GM19035 (cell line): ENCODE measurements around the gene KLK2.

Experiments
- ATAC-seq: cut with Tn5 transposase; IDR thresholded peaks from one replicate; pipeline ENCODE4 v1.9.1; 2021; ENCODE audit not compliant: unreplicated experiment

KLK2 gene

GRCh38 chr19:50891253-50891625 is 18.0 kb downstream of the KLK2 start:
- no peak for ATAC-seq

DNA sequence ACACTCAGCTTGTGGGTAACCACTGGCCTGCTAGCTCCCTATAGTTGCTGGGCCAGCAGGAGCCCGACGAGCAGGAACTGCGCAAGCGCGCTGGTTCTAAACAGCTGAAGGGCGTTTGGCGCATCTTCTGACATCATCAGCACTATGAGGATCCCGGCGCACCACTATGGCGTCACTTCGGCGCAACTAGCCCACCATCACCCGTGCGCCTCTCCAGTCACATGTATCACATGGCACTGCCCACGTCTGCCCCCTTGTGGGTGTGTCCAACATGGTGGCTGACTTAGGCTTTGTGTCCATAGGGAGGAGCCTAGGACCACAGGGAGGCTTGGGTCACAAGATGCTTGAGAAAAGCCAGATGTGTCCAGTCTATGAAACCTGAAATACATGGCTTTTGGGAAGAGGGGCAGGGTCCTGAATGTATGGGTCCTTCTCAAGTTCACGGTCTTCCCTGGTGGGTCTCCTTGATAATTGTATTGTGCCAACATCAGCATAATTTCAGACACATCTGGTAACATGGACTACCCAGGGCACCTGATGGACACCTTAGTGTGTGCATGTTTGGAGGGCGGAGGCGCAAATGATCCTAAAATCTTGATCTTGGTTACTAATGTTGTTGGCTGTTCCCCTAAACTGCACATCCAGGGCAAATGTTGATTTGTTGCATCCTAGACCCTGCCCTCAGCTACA is 20.0 kb downstream of the KLK2 start:
- no peak for ATAC-seq

- no peak for ATAC-seq
These were observed 21.5 kb downstream of the KLK2 start for GRCh38 chr19:50894478-50895356.

GRCh38 chr19:50896089-50896590 is 22.9 kb downstream of the KLK2 start:
- ATAC-seq, result peak; percentile 3

- peak; percentile 88 for ATAC-seq
These were observed 23.5 kb downstream of the KLK2 start for GRCh38 chr19:50896591-50897190.

DNA sequence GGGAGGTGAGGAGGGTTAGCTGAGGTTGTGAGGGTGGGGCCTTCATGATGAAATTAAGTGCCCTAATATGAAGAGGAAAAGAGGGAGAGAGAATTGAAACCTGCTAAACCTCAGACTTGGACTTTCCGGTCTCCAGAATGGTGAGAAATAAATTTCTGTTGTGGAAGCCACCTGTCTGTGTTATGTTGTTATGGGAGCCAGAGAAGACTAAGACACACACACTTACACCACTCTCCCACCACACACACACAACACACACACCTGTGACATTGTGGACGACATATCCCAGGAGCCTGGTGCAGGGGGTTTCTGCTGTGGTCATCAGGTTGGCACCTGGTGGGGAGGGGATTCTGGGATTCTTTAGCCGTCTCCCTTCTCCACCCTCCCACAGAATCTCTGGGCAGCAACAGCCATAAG is 24.0 kb downstream of the KLK2 start:
- peak; percentile 32 for ATAC-seq

GRCh38 chr19:50897612-50898011 is 24.4 kb downstream of the KLK2 start:
- no peak for ATAC-seq

DNA sequence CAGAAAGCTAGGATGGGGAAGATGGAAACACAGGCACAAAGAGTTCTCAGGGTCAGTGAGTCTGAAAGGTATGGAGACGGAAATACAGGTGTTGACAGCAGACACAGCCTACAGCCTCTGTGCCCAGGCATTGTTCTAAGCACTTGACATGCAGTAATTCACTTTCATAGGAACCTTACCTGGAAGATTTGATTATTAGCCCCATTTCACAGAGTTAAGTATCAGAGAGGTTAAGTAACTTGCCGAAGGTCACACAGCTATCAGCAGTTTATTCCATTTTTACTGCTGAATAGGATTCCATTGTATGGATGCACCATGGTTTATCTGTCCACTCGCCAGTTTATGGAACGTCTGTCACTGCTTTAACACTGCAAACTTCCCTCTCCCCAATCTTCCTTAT is 24.8 kb downstream of the KLK2 start:
- no peak for ATAC-seq

- no peak for ATAC-seq
These were observed 26.3 kb downstream of the KLK2 start for GRCh38 chr19:50899569-50899968.

- no peak for ATAC-seq
These were observed 29.4 kb downstream of the KLK2 start for GRCh38 chr19:50902640-50903039.

- no peak for ATAC-seq
These were observed 33.0 kb downstream of the KLK2 start for GRCh38 chr19:50906217-50906616.

GRCh38 chr19:50908336-50908735 is 35.1 kb downstream of the KLK2 start:
- no peak for ATAC-seq

DNA sequence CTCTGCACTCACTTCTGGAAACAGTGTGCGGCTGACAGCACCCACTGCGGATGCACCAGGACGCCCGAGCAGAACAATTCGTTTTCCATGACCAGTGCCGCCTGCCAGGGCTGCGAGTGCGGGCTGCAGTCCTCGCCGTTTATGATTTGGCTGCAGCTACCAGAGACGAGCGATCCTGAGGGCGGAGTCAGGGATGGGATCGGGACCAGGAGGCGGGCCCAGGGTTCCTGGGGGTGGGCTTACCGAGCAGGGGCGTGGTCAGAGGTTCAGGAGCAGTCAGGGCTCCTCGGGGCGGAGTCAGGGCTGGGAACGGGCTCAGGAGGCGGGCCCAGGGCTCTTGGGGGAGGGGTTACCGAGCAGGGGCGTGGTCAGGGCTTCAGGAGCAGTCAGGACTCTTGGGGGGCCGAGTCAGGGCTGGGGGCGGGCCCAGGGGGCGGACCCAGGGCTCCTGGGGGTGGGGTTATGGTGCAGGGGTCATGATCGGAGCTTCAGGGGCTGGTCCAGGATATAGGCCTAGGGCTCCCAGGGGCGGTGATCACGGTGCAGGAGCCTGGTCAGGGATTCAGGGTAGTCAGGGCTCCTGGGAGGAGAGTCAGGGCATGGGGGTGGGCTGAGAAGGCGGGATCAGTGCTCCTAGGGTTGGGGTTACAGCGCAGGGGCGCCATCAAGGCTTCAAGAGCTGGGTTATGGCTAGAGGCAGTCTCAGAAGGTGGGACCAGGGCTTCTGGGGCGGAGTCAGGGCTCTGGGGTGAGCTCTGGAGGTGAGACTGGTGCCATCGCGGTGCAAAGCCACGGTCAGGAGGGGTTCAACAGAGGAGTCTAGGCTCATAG is 36.2 kb downstream of the KLK2 start:
- peak; percentile 59 for ATAC-seq

GRCh38 chr19:50910722-50911121 is 37.5 kb downstream of the KLK2 start:
- ATAC-seq, result no peak

- no peak for ATAC-seq
These were observed 38.2 kb downstream of the KLK2 start, which contains the start of gene KLK4 for GRCh38 chr19:50911206-50912101. Gene KLK4 (minus strand): TSS chr19:50911395. CDS start chr19:50910738, 657 bp downstream.

DNA sequence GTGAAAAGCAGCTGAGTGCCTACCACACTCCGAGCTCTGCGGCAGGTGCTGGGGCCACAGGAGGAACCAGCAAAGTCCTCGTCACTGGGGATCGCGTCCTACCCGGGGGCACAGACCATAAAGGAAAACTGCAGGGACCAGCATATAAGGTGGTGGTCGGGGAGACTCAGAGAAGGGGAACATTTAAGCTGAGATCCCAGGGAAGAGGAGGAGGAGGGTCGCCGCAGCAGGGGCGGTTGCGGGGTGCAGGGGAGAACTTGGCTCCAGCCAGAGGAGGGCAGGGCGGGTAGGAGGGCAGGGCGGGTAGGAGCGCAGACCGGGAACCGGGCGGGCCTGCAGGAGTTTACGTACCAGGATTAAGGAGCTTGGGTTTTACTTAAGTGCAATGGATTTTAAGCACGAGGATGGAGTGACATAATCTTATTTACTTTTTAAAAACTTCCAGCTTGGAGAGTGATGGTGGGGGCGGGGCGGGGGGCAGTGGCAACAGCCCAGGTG is 38.9 kb downstream of the KLK2 start:
- no peak for ATAC-seq

DNA sequence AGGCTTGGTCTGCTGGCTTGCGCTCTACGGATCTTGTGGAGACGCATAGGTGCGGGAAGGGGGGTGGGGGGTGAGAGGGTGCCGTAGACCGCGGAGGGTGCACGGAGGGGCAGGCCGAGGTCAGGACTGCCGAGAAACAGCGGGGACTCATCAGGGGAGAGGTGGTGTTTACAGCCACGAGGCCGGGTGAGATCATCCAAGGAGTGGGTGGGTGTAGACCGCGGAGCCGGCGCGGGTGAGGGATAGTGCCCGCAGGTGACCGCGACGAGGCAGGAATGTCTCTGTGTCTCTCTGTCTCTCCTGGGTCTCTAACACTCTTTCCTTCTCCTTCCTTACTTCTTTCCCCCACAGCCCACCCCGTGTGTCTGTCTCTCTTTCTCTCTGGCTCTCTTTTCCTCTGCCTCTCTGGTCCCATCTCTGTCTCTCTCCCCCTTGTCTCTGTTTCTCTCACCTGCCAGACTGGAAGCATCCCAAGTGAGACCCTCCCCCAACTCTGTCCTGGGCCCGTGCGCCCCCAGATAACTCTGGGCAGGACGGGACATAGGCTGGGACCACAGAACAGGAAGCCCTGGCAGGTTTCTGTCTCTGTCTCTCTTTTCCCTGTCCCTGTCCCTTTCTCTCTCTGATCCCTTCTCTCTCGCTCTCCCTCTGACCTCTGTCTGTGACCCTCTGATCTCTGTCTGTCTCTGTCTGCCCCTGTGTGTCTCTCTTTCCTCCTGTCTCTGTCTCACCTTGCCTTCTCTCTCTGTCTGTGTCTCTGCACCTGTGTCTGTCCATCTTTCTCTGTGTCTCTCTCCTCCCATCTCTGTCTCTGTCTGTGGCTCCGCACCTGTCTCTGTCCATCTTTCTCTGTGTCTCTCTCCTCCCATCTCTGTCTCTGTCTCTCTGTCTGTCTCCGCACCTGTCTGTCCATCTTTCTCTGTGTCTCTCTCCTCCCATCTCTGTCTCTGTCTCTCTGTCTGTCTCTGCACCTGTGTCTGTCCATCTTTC is 39.8 kb downstream of the KLK2 start:
- no peak for ATAC-seq

DNA sequence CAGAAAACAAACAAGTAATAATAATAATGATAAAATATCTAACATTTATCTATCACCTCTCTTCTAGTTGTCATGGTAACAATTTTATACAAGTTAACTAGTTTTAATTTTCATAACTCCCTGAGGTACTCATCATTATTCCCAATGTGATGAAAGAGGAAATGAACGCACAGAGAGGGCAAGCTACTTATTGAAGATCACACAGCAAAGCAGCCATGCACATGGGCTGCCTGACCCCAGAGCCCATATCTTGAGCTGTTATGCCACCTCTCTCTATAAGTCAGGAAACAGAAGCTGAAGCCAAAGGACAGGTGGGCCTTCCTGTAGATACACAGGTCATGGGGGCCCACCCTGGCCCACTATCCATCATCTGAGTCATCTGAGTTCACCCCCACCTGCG is 42.8 kb downstream of the KLK2 start:
- ATAC-seq, result no peak
